ENCODE results near the gene TGFA.

- no peak for TF ChIP-seq CTCF (conservative IDR thresholded peaks at IDR 0.05; ENCODE audit: low read length)
- TF ChIP-seq EZH2phosphoT487 (IDR thresholded peaks at IDR 0.05; ENCODE audit: borderline replicate concordance): no peak
These were observed 132.9 kb downstream of the TGFA start for GRCh38 chr2:70420740-70421139.
